Measurements from ENCODE around the gene CEP85L.

Gene CEP85L

GRCh38 chr6:118677193-118677592, 25.8 kb upstream of the CEP85L start:
- FAIRE-seq (no peak), DNase-seq (ENCODE audit: insufficient read length) (no peak)
- no peak for TF ChIP-seq POLR2A (IDR thresholded peaks at IDR 0.05; ENCODE audit: low read depth, low read length)

GRCh38 chr6:118675225-118675624, 23.8 kb upstream of the CEP85L start:
- FAIRE-seq (no peak), DNase-seq (ENCODE audit: insufficient read length) (no peak)
- TF ChIP-seq TAF1 (IDR thresholded peaks at IDR 0.05; ENCODE audit: borderline replicate concordance, low read depth, low read length): no peak
- TF ChIP-seq POLR2AphosphoS5 (IDR thresholded peaks at IDR 0.05; ENCODE audit: low read depth, low read length): no peak
- no peak for TF ChIP-seq POLR2A (IDR thresholded peaks at IDR 0.05; ENCODE audit: low read depth, low read length)

- TF ChIP-seq TAF1 (IDR thresholded peaks at IDR 0.05; ENCODE audit: borderline replicate concordance, low read depth, low read length) (no peak), POLR2AphosphoS5 (IDR thresholded peaks at IDR 0.05; ENCODE audit: low read depth, low read length) (no peak), POLR2A (IDR thresholded peaks at IDR 0.05; ENCODE audit: low read depth, low read length) (no peak)
- peak; percentile 17 for FAIRE-seq
- DNase-seq (ENCODE audit: insufficient read length): no peak
These were observed 23.4 kb upstream of the CEP85L start for GRCh38 chr6:118674772-118675171.

- FAIRE-seq: no peak
- no peak for TF ChIP-seq POLR2AphosphoS5 (IDR thresholded peaks at IDR 0.05; ENCODE audit: low read depth, low read length)
- no peak for TF ChIP-seq POLR2A (IDR thresholded peaks at IDR 0.05; ENCODE audit: low read depth, low read length)
- TF ChIP-seq TAF1 (IDR thresholded peaks at IDR 0.05; ENCODE audit: borderline replicate concordance, low read depth, low read length): no peak
- no peak for DNase-seq (ENCODE audit: insufficient read length)
These were observed 21.3 kb upstream of the CEP85L start for GRCh38 chr6:118672678-118673077.

GRCh38 chr6:118669561-118669960, 18.2 kb upstream of the CEP85L start:
- FAIRE-seq (no peak), DNase-seq (ENCODE audit: insufficient read length) (no peak)
- TF ChIP-seq TAF1 (IDR thresholded peaks at IDR 0.05; ENCODE audit: borderline replicate concordance, low read depth, low read length) (no peak), POLR2A (IDR thresholded peaks at IDR 0.05; ENCODE audit: low read depth, low read length) (no peak), POLR2AphosphoS5 (IDR thresholded peaks at IDR 0.05; ENCODE audit: low read depth, low read length) (no peak)

- DNase-seq (ENCODE audit: insufficient read length) (no peak), FAIRE-seq (no peak)
- no peak for TF ChIP-seq TAF1 (IDR thresholded peaks at IDR 0.05; ENCODE audit: borderline replicate concordance, low read depth, low read length)
These were observed 17.5 kb upstream of the CEP85L start for GRCh38 chr6:118668761-118669385.

- TF ChIP-seq TAF1 (IDR thresholded peaks at IDR 0.05; ENCODE audit: borderline replicate concordance, low read depth, low read length) (no peak), POLR2A (IDR thresholded peaks at IDR 0.05; ENCODE audit: low read depth, low read length) (no peak), POLR2AphosphoS5 (IDR thresholded peaks at IDR 0.05; ENCODE audit: low read depth, low read length) (no peak)
- peak; percentile 21 for FAIRE-seq
- no peak for DNase-seq (ENCODE audit: insufficient read length)
These were observed 16.6 kb upstream of the CEP85L start for GRCh38 chr6:118667988-118668387.

GRCh38 chr6:118665011-118665410, 13.6 kb upstream of the CEP85L start:
- FAIRE-seq (peak; percentile 71), DNase-seq (ENCODE audit: insufficient read length) (no peak)
- TF ChIP-seq POLR2AphosphoS5 (IDR thresholded peaks at IDR 0.05; ENCODE audit: low read depth, low read length): no peak
- TF ChIP-seq POLR2A (IDR thresholded peaks at IDR 0.05; ENCODE audit: low read depth, low read length): no peak
- no peak for TF ChIP-seq TAF1 (IDR thresholded peaks at IDR 0.05; ENCODE audit: borderline replicate concordance, low read depth, low read length)

- FAIRE-seq: peak; percentile 83
These were observed 12.9 kb upstream of the CEP85L start for GRCh38 chr6:118663993-118664985.

GRCh38 chr6:118661831-118662230, 10.4 kb upstream of the CEP85L start:
- DNase-seq (ENCODE audit: insufficient read length): no peak
- no peak for FAIRE-seq
- TF ChIP-seq POLR2A (IDR thresholded peaks at IDR 0.05; ENCODE audit: low read depth, low read length) (no peak), TAF1 (IDR thresholded peaks at IDR 0.05; ENCODE audit: borderline replicate concordance, low read depth, low read length) (no peak), POLR2AphosphoS5 (IDR thresholded peaks at IDR 0.05; ENCODE audit: low read depth, low read length) (no peak)

More at GRCh38 chr6:118663993-118664985, 12.9 kb upstream of the CEP85L start:
- TF ChIP-seq POLR2AphosphoS5 (IDR thresholded peaks at IDR 0.05; ENCODE audit: low read depth, low read length): no peak
- no peak for TF ChIP-seq POLR2A (IDR thresholded peaks at IDR 0.05; ENCODE audit: low read depth, low read length)
- no peak for DNase-seq (ENCODE audit: insufficient read length)

- DNase-seq (ENCODE audit: insufficient read length) (no peak), FAIRE-seq (no peak)
- TF ChIP-seq TAF1 (IDR thresholded peaks at IDR 0.05; ENCODE audit: borderline replicate concordance, low read depth, low read length): no peak
- TF ChIP-seq POLR2A (IDR thresholded peaks at IDR 0.05; ENCODE audit: low read depth, low read length): no peak
- no peak for TF ChIP-seq POLR2AphosphoS5 (IDR thresholded peaks at IDR 0.05; ENCODE audit: low read depth, low read length)
These were observed 8.8 kb upstream of the CEP85L start for GRCh38 chr6:118660218-118660569.
